HG03135 (cell line): ENCODE measurements around the gene IMMT.

Source experiments
- ATAC-seq: cut with Tn5 transposase; IDR thresholded peaks from one replicate; pipeline ENCODE4 v1.9.1; 2021; ENCODE audit warnings: mild to moderate bottlenecking, moderate library complexity; ENCODE audit not compliant: unreplicated experiment

The IMMT gene

GRCh38 chr2:86094229-86094628 lies 101.0 kb downstream of the IMMT start:
- no peak for ATAC-seq
